ENCODE measurements around the gene BCAS3.

Gene BCAS3

GRCh38 chr17:61073799-61074513 is 396.3 kb downstream of the BCAS3 start:
- DNase-seq, result no peak

GRCh38 chr17:61075988-61076387 is 398.3 kb downstream of the BCAS3 start:
- no peak for DNase-seq

- no peak for DNase-seq
Observed at GRCh38 chr17:61076621-61077031, 399.0 kb downstream of the BCAS3 start.

- DNase-seq, result no peak
Observed at GRCh38 chr17:61081959-61082358, 404.3 kb downstream of the BCAS3 start.

- DNase-seq, result no peak
Observed at GRCh38 chr17:61084260-61084659, 406.6 kb downstream of the BCAS3 start.

GRCh38 chr17:61087024-61087423 is 409.4 kb downstream of the BCAS3 start:
- peak; percentile 53 for DNase-seq

- no peak for DNase-seq
Observed at GRCh38 chr17:61088556-61088955, 410.9 kb downstream of the BCAS3 start.

- no peak for DNase-seq
Observed at GRCh38 chr17:61091096-61091495, 413.4 kb downstream of the BCAS3 start.

- no peak for DNase-seq
Observed at GRCh38 chr17:61097781-61098180, 420.1 kb downstream of the BCAS3 start.

- no peak for DNase-seq
Observed at GRCh38 chr17:61106354-61106753, 428.7 kb downstream of the BCAS3 start.

- DNase-seq, result no peak
Observed at GRCh38 chr17:61116577-61116976, 438.9 kb downstream of the BCAS3 start.

- no peak for DNase-seq
Observed at GRCh38 chr17:61117983-61118382, 440.3 kb downstream of the BCAS3 start.

GRCh38 chr17:61118871-61119270 is 441.2 kb downstream of the BCAS3 start:
- DNase-seq, result no peak

- no peak for DNase-seq
Observed at GRCh38 chr17:61122326-61122913, 444.8 kb downstream of the BCAS3 start.

- DNase-seq, result no peak
Observed at GRCh38 chr17:61124562-61124961, 446.9 kb downstream of the BCAS3 start.

GRCh38 chr17:61126473-61127249 is 449.0 kb downstream of the BCAS3 start:
- DNase-seq, result no peak

- DNase-seq, result no peak
Observed at GRCh38 chr17:61127960-61128359, 450.3 kb downstream of the BCAS3 start.

GRCh38 chr17:61128661-61129115 is 451.0 kb downstream of the BCAS3 start:
- peak; percentile 28 for DNase-seq

GRCh38 chr17:61129267-61130254 is 451.9 kb downstream of the BCAS3 start:
- DNase-seq, result no peak

- no peak for DNase-seq
Observed at GRCh38 chr17:61130330-61130729, 452.7 kb downstream of the BCAS3 start.

- no peak for DNase-seq
Observed at GRCh38 chr17:61131585-61131984, 453.9 kb downstream of the BCAS3 start.

- no peak for DNase-seq
Observed at GRCh38 chr17:61132524-61132923, 454.9 kb downstream of the BCAS3 start.

GRCh38 chr17:61133853-61134252 is 456.2 kb downstream of the BCAS3 start:
- no peak for DNase-seq

Measured in hematopoietic multipotent progenitor cell treated with erythropoietin and hydrocortisone succinate and interleukin-3 and kit ligand, for 4 days (in vitro differentiated cells).